Peyer's patch (tissue), 4 donors: Measurements from ENCODE around the gene HEPHL1.

Experiments used
- POLR2A ChIP-seq, 2 donors: fragments of 450-650 bp; IDR thresholded peaks; one replicate each; pipeline ENCODE4 v1.5.1; 2017; ENCODE audit warnings: antibody characterized with exemption in 2 of 2, mild to moderate bottlenecking in 2 of 2, moderate library complexity in 2 of 2
- TF ChIP-seq, protein P1 (sequence below), 6 experiments: fragments of 450-650 bp in 4 of 6; fragments of 200-600 bp in 2 of 6; sonication (generic) in 1 of 6; IDR thresholded peaks; one replicate each; pipeline ENCODE4 v1.5.1; 2017 to 2019; ENCODE audit warnings: antibody characterized with exemption in 6 of 6, mild to moderate bottlenecking in 3 of 6, moderate library complexity in 1 of 6

DNA sequence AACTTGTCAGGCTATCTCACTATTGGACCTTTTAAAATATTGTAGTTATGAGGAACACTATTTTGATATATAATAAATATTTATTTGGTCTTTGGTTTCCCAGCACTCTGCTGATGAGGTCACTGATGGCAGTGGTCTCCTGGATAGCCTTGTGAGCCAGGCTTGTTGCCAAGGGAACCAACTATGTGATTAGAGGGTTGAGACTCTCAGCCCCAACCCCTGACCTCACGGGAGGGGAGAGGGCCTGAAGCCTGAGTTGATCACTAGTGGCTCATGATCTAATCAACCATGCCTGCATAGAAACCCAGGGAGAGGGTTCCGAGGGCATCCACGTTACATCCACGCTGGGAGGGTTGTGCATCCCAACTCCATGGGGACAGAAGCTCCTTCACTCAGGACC, 118.3 kb downstream of the HEPHL1 start:
- TF ChIP-seq, protein P1, sequence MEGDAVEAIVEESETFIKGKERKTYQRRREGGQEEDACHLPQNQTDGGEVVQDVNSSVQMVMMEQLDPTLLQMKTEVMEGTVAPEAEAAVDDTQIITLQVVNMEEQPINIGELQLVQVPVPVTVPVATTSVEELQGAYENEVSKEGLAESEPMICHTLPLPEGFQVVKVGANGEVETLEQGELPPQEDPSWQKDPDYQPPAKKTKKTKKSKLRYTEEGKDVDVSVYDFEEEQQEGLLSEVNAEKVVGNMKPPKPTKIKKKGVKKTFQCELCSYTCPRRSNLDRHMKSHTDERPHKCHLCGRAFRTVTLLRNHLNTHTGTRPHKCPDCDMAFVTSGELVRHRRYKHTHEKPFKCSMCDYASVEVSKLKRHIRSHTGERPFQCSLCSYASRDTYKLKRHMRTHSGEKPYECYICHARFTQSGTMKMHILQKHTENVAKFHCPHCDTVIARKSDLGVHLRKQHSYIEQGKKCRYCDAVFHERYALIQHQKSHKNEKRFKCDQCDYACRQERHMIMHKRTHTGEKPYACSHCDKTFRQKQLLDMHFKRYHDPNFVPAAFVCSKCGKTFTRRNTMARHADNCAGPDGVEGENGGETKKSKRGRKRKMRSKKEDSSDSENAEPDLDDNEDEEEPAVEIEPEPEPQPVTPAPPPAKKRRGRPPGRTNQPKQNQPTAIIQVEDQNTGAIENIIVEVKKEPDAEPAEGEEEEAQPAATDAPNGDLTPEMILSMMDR (IDR thresholded peaks at IDR 0.05) = no peak
- no peak for TF ChIP-seq POLR2A (IDR thresholded peaks at IDR 0.05)
